Stimulated activated CD4-positive, alpha-beta T cell treated with anti-CD3 and anti-CD28 coated beads, TNF-alpha, amount 100 ng/mL, for 4 hours (primary cell): Measurements from ENCODE around the gene TPO.

Source experiments
- DNase-seq, 3 experiments: peaks; one replicate each; pipeline ENCODE4 v3.0.0-alpha.2; 2020; ENCODE audit warnings: low read depth in 3 of 3

The TPO gene

GRCh38 chr2:1584051-1584531 lies 170.8 kb downstream of the TPO start:
- no peak for DNase-seq

GRCh38 chr2:1584691-1585485 lies 171.6 kb downstream of the TPO start:
- no peak for DNase-seq

GRCh38 chr2:1585635-1586034 lies 172.4 kb downstream of the TPO start:
- DNase-seq = no peak

- no peak for DNase-seq
Measured at GRCh38 chr2:1586251-1586922, 173.1 kb downstream of the TPO start.

- DNase-seq = no peak
Measured at GRCh38 chr2:1586923-1587840, 173.9 kb downstream of the TPO start.

- DNase-seq = no peak
Measured at GRCh38 chr2:1588051-1588977, 175.1 kb downstream of the TPO start.

- DNase-seq = no peak
Measured at GRCh38 chr2:1588978-1589621, 175.8 kb downstream of the TPO start.

GRCh38 chr2:1590596-1591460 lies 177.6 kb downstream of the TPO start:
- no peak for DNase-seq

- DNase-seq = no peak
Measured at GRCh38 chr2:1591461-1591770, 178.2 kb downstream of the TPO start.
